Hepatocyte (in vitro differentiated cells): ENCODE measurements around the gene TACSTD2. TPM values are rescaled to one million over a fixed set of nuclear protein-coding genes. Genes with fewer than 3 reads are reported as not detected.
"Not testable (repeated sequence)": the region's sequence is repeated elsewhere in the genome, so short reads cannot be mapped to it uniquely, and the experiment has no call there.

Experiments used
- DNase-seq: peaks from one replicate; pipeline ENCODE4 v3.0.0-alpha.2; 2016; ENCODE audit warnings: low spot score
- H2AFZ ChIP-seq: fragments of 200-600 bp; sonication (generic); 2 replicates; pipeline ENCODE4 v1.6.0; 2016; ENCODE audit warnings: antibody characterized with exemption, mild to moderate bottlenecking
- H3K27ac ChIP-seq: fragments of 200-600 bp; sonication (generic); 2 replicates; pipeline ENCODE4 v1.5.1; 2016; ENCODE audit warnings: mild to moderate bottlenecking
- H3K27me3 ChIP-seq: fragments of 200-600 bp; sonication (generic); 2 replicates; pipeline ENCODE4 v1.6.1; 2016
- H3K36me3 ChIP-seq: fragments of 200-600 bp; sonication (generic); replicated peaks from 2 replicates; pipeline ENCODE4 v1.5.1; 2016; ENCODE audit warnings: low read depth; ENCODE audit not compliant: insufficient read depth
- H3K4me1 ChIP-seq: fragments of 200-600 bp; sonication (generic); 2 replicates; pipeline ENCODE4 v1.5.1; 2016; ENCODE audit warnings: mild to moderate bottlenecking, moderate library complexity; ENCODE audit not compliant: insufficient read depth
- H3K4me2 ChIP-seq: fragments of 200-600 bp; sonication (generic); 2 replicates; pipeline ENCODE4 v1.6.0; 2016
- H3K4me3 ChIP-seq: fragments of 200-600 bp; sonication (generic); 2 replicates; pipeline ENCODE4 v1.5.1; 2016; ENCODE audit warnings: mild to moderate bottlenecking
- H3K79me2 ChIP-seq: fragments of 200-600 bp; sonication (generic); 2 replicates; pipeline ENCODE4 v1.6.0; 2017; ENCODE audit warnings: mild to moderate bottlenecking
- H3K9me2 ChIP-seq: fragments of 200-600 bp; sonication (generic); replicated peaks from 2 replicates; pipeline ENCODE4 v1.6.0; 2017; ENCODE audit warnings: mild to moderate bottlenecking; ENCODE audit not compliant: insufficient read depth
- H3K9me3 ChIP-seq: fragments of 200-600 bp; sonication (generic); 2 replicates; pipeline ENCODE4 v1.5.1; 2016; ENCODE audit warnings: low read depth, mild to moderate bottlenecking
- H4K20me1 ChIP-seq: fragments of 200-600 bp; sonication (generic); 2 replicates; pipeline ENCODE4 v1.6.0; 2016; ENCODE audit warnings: mild to moderate bottlenecking; ENCODE audit not compliant: insufficient read depth, poor library complexity, severe bottlenecking
- EZH2 ChIP-seq: fragments of 200-600 bp; sonication (generic); IDR thresholded peaks from 2 replicates; pipeline ENCODE4 v1.6.1; 2016; ENCODE audit warnings: antibody characterized with exemption, mild to moderate bottlenecking, borderline replicate concordance
- EZH2phosphoT487 ChIP-seq: fragments of 200-600 bp; sonication (generic); IDR thresholded peaks from one replicate; pipeline ENCODE4 v1.6.1; 2018; ENCODE audit warnings: antibody characterized with exemption, mild to moderate bottlenecking, low read depth, moderate library complexity; ENCODE audit not compliant: unreplicated experiment, severe bottlenecking
- WGBS: methylation state at CpG from one replicate; pipeline ENCODE4 v1.1.6; 2016; ENCODE audit warnings: low lambda C conversion rate; ENCODE audit errors: missing lambda C conversion rate; 5-methylcytosine and 5-hydroxymethylcytosine counted together
- polyA plus RNA-seq: library from polyadenylated mRNA; unstranded; fragments of >200 nt; fragmentation: Nextera tagmentation; extraction: Ambion mirVana; gene quantifications from 2 replicates; pipeline ENCODE4 v1.2.1, GENCODE V29; 2016
- total RNA-seq: library from RNA; depleted of rRNA; stranded (reverse); fragments of >200 nt; gene quantifications from 2 replicates; pipeline ENCODE4 v1.2.3, GENCODE V29; 2014
- TF ChIP-seq, protein P1 (sequence below): fragments of 200-600 bp; sonication (generic); IDR thresholded peaks from 2 replicates; pipeline ENCODE4 v1.5.1; 2016; ENCODE audit warnings: antibody characterized with exemption, mild to moderate bottlenecking; ENCODE audit not compliant: poor library complexity

The TACSTD2 gene, protein sequence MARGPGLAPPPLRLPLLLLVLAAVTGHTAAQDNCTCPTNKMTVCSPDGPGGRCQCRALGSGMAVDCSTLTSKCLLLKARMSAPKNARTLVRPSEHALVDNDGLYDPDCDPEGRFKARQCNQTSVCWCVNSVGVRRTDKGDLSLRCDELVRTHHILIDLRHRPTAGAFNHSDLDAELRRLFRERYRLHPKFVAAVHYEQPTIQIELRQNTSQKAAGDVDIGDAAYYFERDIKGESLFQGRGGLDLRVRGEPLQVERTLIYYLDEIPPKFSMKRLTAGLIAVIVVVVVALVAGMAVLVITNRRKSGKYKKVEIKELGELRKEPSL
- 6.7 and 8.0 TPM in 2 replicates for total RNA-seq
- polyA plus RNA-seq = 17.3 and 21.7 TPM in 2 replicates

DNA sequence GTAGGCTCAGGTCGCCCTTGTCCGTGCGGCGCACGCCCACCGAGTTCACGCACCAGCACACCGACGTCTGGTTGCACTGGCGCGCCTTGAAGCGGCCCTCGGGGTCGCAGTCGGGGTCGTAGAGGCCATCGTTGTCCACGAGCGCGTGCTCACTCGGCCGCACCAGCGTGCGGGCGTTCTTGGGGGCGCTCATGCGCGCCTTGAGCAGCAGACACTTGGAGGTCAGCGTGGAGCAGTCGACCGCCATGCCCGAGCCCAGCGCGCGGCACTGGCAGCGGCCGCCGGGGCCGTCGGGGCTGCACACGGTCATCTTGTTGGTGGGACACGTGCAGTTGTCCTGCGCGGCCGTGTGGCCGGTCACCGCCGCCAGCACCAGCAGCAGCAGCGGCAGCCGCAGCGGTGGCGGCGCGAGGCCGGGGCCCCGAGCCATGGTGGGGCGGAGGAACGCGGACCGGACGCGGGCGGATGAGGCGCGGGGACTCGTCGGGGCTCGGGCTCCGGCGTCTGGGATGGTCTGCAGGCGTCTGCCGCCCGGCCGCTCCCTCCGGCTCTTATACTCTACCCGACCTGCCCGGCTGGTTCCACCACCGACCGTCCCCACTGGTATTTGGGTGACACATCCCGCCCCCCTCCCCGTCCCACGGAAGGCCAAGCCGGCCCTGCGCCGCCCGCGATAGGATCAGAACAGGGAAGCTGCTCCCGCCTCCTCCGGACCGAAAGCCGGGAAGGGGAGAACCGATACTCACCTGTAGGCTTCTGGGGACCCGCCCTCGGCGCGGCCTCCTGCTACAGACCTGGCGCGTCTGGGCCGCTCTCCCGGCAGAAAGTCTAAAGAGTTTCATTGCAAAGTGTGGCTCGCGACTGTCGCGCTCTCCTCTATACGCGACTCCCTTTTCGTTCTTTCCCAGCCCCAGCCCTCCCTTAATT, at the start of gene TACSTD2:
Gene TACSTD2, minus strand, starts transcription at position 526 of the 927 bp plus-strand sequence. Its CDS starts 96 bp downstream, at position 430.
- H3K4me1 ChIP-seq = peaks cover 12% of the 10 kb centered on the region
- peak within 1 kb of the TSS; percentile 75 for H3K4me2 ChIP-seq
- H3K9me3 ChIP-seq = no peaks in the 10 kb centered on the region
- peak within 1 kb of the TSS; percentile 24 for H3K4me3 ChIP-seq
- DNase-seq = peak; percentile 84
- peak within 1 kb of the TSS; percentile 79 for H3K27ac ChIP-seq
- no peaks in the 10 kb centered on the region for H3K27me3 ChIP-seq
- H4K20me1 ChIP-seq = no peaks in the 10 kb centered on the region
- peak within 1 kb of the TSS; percentile 49 for H2AFZ ChIP-seq
- no peaks in the 10 kb centered on the region for H3K9me2 ChIP-seq
- H3K36me3 ChIP-seq = no peaks in the 10 kb centered on the region
- 30% methylated on average over 69 of the region's 107 CpGs for WGBS
- H3K79me2 ChIP-seq = no peaks in the 10 kb centered on the region
- TF ChIP-seq EZH2 (no peak), EZH2phosphoT487 (no peak)
- TF ChIP-seq, protein P1, sequence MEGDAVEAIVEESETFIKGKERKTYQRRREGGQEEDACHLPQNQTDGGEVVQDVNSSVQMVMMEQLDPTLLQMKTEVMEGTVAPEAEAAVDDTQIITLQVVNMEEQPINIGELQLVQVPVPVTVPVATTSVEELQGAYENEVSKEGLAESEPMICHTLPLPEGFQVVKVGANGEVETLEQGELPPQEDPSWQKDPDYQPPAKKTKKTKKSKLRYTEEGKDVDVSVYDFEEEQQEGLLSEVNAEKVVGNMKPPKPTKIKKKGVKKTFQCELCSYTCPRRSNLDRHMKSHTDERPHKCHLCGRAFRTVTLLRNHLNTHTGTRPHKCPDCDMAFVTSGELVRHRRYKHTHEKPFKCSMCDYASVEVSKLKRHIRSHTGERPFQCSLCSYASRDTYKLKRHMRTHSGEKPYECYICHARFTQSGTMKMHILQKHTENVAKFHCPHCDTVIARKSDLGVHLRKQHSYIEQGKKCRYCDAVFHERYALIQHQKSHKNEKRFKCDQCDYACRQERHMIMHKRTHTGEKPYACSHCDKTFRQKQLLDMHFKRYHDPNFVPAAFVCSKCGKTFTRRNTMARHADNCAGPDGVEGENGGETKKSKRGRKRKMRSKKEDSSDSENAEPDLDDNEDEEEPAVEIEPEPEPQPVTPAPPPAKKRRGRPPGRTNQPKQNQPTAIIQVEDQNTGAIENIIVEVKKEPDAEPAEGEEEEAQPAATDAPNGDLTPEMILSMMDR = no peak

DNA sequence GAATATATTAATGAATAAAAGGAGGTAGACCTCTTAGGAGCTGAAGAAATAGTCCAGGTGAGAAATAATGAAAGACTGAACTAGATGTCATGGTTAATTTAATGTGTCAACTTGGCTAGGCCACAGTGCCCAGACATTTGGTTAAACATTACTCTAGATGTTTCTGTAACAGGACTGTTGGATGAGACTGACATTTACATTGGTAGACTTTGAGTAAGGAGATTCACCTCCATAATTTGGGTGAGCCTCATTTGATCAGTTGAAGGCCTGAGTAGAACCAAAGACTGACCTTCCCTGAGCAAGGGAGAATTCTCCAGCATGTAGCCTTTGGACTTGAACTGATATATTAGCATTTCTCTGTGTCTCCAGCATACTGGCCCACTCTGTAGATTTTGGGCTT, 49.2 kb upstream of the TACSTD2 start:
- Histone ChIP-seq H3K27ac (no peak overlapping the region), H3K27me3 (no peaks in the 10 kb centered on the region)

DNA sequence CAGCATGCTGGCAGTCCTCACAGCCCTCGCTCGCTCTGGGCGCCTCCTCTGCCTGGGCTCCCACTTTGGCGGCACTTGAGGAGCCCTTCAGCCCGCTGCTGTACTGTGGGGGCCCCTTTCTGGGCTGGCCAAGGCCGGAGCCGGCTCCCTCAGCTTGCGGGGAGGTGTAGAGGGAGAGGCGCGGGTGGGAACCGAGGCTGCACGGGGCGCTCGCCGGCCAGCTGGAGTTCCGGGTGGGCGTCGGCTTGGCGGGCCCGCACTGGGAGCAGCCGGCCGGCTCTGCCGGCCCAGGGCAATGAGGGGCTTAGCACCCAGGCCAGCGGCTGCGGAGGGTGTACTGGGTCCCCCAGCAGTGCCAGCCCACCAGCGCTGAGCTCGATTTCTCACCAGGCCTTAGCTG, 46.2 kb upstream of the TACSTD2 start:
- not testable (repeated sequence) for H3K27ac ChIP-seq, H2AFZ ChIP-seq, H3K9me2 ChIP-seq, H3K9me3 ChIP-seq, H3K4me3 ChIP-seq, H3K27me3 ChIP-seq, H4K20me1 ChIP-seq, H3K79me2 ChIP-seq, H3K4me2 ChIP-seq, H3K36me3 ChIP-seq, DNase-seq
- 97% methylated on average over 27 of the region's 27 CpGs for WGBS
- peaks cover 11% of the 10 kb centered on the region for H3K4me1 ChIP-seq

More for the DNA sequence above, 49.2 kb upstream of the TACSTD2 start:
- Histone ChIP-seq H3K79me2 (no peaks in the 10 kb centered on the region), H3K36me3 (no peaks in the 10 kb centered on the region), H4K20me1 (no peaks in the 10 kb centered on the region), H2AFZ (no peak overlapping the region), H3K4me2 (no peak overlapping the region), H3K4me1 (no peaks in the 10 kb centered on the region), H3K9me3 (no peaks in the 10 kb centered on the region), H3K9me2 (no peaks in the 10 kb centered on the region), H3K4me3 (no peak overlapping the region)
- DNase-seq = no peak
- TF ChIP-seq EZH2phosphoT487 = no peak
- no peak for TF ChIP-seq EZH2
- TF ChIP-seq, protein P1 = no peak

DNA sequence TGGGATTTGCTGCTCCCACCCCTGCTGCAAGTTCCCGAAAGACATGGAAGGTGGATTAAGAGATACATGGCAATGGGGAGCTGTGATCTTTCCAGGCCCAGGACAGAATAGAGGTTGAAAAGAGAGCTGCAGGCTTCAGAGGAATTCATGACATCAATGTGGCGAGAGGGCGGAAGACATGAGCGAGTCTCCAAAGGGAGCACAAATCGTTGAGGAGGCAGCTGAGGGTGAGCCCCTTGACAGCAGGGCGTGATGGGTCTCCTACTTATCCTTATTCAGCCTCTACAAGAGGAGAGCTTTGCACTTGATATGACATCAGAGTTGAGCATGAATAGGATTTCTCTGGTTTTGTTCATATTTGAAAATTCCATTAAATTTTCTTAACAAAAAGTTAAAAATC, 45.5 kb upstream of the TACSTD2 start:
- TF ChIP-seq EZH2 (no peak), EZH2phosphoT487 (no peak)
- TF ChIP-seq, protein P1 = no peak
- peaks cover 15% of the 10 kb centered on the region for H3K4me1 ChIP-seq
- H3K9me2 ChIP-seq = no peaks in the 10 kb centered on the region
- DNase-seq = no peak
- no peak overlapping the region for H3K27ac ChIP-seq
- H3K4me3 ChIP-seq = no peak overlapping the region
- no peaks in the 10 kb centered on the region for H3K36me3 ChIP-seq
- no peaks in the 10 kb centered on the region for H3K27me3 ChIP-seq
- H3K79me2 ChIP-seq = no peaks in the 10 kb centered on the region
- no peak overlapping the region for H3K4me2 ChIP-seq
- no peaks in the 10 kb centered on the region for H3K9me3 ChIP-seq
- H4K20me1 ChIP-seq = no peaks in the 10 kb centered on the region
- no peak overlapping the region for H2AFZ ChIP-seq
- 95% methylated on average over 6 of the region's 6 CpGs for WGBS
